Fibroblast of skin of back (primary cell): ENCODE results near the gene SMIM20.
"Not testable (repeated sequence)": the region's sequence is repeated elsewhere in the genome, so short reads cannot be mapped to it uniquely, and the experiment has no call there.

Source experiments
- DNase-seq: peaks from one replicate; pipeline ENCODE4 v3.0.0-alpha.2; 2013

SMIM20 gene

GRCh38 chr4:25890571-25891485, 23.2 kb upstream of the SMIM20 start:
- DNase-seq = no peak

DNA sequence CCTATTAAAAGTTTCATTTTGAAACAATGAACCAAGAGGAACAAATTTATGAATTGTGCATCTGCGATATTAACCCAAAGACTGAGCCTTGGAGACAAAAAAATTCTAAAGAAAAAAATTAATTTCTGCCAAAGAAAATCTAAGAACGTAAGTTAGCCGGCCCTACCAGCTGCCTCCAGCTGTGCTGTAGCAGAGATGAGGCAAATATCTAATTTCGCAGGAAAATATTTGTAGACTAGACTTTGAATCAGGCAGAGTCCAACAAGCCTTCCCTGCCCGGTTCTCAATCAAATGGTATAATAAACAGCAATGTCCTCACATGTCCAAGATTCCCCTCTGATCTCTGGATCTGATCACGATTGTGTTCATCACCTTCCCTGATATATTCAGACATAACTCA, 21.2 kb upstream of the SMIM20 start:
- DNase-seq = no peak

- no peak for DNase-seq
Measured at GRCh38 chr4:25896776-25897539, 17.1 kb upstream of the SMIM20 start.

- peak; percentile 46 for DNase-seq
Measured at GRCh38 chr4:25900310-25900709, 13.7 kb upstream of the SMIM20 start.

DNA sequence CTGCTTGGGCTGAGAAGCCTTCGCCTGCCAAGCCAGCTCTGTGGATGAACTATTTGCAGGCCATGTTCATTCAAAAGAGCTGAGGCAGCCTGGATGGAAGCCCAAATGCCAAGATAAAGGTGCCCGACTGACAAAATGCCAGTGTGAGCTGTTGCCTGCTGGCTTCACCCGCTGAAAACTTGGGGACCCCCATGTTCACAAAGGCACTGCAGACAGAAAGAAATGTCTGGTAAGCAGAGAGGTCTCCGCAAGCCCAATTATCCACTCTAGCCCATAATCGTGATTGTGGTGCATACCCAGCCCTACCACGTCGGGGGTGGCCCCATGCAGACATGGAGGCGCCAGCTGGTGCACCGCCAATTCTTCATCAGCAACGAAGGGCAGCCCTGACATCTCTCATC, 13.0 kb upstream of the SMIM20 start:
- no peak for DNase-seq

GRCh38 chr4:25903900-25904747, 9.9 kb upstream of the SMIM20 start:
- no peak for DNase-seq

DNA sequence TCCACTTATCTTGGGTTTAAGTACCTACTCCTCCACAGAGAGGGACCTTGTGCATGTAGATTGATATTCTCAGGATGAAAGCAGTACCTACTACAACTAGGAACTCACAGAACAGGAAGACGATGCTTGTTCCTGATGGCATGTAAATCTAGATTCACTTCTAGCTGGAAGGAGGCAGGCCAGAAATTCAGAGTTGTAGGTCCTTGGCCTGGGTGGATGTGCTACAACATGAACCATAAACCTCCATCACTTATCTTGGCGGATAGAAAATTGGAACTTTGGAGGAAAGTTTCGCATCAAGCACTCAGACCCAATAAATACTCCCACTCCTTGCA, 9.3 kb upstream of the SMIM20 start:
- DNase-seq = no peak

GRCh38 chr4:25905371-25905770, 8.6 kb upstream of the SMIM20 start:
- no peak for DNase-seq

GRCh38 chr4:25906113-25906512, 7.9 kb upstream of the SMIM20 start:
- DNase-seq = not testable (repeated sequence)

DNA sequence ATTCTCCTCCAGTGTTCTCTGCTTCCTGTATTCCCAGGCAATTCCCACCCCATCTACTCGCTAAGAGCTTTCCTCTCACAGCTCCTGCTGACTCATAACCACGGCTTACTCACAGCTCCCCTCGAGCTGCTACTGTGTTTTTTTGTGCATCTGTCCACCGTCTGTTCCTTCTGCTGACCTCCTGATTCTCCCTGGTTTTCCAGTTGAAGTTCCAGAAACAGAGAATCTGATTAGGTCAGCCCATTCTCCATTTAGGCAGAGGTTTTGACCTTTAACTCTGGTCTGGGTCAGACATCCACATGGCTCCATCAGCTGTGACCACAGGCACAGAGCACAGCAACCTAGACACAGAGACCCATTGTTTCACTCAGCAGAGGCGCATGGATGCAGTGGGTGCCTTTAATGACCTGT, 5.5 kb upstream of the SMIM20 start:
- peak; percentile 97 for DNase-seq

DNA sequence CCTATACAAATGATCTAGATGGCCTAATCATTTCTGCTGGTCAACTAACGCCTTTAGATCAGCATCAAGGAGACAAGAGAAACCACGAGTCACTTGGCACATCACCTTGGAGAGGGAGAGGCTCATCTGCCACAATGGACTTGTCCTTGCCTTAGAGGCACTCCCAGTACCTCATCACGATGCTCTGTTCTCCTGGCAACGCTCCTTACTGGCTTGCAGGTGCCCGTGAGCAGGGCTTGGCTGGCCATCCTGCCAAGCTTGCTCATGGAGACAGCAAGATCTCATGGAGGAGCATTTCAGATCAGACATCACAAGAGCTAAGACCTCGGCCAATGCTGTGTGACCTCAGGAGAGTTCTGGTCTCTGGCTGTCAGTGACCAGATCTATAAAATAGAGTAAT, 2.7 kb upstream of the SMIM20 start:
- DNase-seq = no peak

DNA sequence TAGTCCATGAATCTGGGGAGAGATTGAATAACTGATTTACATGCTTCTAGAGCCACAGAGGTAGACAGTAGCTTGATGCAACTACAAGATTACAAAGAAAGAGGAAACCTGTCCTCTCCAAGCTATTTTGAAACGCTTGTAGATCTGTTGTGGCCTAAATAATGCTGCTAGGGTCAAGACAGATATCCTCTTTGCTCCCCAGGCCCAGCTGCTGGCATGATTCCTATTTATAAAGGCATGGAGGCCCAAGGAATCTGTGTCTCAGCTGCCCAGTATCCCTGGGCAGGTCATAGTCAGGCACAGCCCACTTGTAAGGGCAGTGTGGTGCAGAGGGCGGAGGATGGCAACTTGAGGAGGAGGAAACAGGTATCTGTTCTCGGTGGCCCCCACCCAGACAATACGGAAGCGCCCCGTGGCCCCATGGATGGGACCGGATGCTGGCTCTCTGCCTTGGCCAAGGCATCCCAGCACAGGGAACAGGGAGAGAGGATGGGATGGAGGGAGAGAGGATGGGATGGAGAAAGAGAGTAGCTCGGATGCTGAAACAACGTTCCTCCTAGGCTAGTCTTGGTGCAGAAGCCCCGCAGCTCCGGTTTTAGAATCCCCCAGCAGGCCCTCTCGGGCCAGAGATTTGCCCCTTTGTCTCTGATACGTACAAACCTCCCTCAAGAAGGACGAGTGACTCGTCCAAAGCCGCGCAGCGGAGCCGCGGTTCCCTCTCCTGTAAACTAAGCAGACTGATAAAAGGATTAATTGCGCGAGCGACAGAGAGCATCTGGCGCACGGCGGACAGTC, 767 bp upstream of the SMIM20 start:
- DNase-seq = no peak

DNA sequence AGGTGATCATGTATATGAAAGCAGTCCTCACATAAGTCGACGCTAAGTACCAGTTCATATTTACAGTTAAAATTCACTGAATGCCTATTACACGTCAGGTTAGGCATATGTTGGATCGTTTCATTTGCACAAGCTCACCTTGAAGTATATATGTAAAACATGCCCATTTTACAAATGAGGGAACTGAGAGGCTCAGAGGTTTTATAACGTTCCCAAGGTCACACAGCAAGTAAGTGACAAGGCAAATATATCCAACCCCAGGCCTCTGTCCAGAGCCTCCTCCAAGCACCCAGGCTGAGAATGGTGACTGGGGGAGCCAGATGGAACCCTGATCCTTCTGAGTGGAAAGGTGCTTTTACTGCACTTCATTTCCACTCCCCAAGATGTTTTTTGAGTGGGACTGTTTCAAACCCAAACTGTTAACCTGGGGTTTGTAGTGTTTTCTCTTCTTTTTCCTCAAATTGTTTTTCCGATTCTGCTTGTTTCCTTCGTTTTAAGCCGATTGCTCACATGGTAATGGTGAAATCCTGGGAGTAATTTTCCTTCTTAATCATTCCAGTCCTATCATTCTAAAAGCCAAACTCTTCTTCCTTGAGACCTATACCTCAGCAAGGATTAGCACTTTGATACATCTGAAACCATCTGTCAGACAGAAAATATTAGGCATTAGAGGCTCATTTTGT, 791 bp downstream of the SMIM20 start:
- no peak for DNase-seq

- no peak for DNase-seq
Measured at GRCh38 chr4:25915353-25915705, 1.3 kb downstream of the SMIM20 start.

DNA sequence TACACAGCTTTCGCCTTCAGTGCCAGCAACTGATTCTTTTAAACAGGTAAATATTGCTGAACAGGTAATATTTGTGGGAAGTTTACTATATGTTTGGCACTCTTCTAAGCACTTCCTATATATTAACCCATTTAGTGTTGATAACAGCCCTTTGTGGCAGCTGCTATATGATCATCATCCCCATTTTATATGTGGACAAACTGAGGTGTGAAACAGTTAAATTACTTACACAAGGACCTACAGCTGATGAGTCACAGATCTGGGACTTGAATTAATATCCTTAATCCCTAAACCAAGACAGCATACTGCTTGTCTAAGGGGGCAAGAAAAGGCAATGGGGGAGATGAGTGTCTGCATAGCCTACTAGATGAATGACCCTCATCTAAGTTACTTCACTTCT, 2.9 kb downstream of the SMIM20 start:
- no peak for DNase-seq

GRCh38 chr4:25919676-25920075, 5.7 kb downstream of the SMIM20 start:
- DNase-seq = no peak

- DNase-seq = no peak
Measured at GRCh38 chr4:25921922-25922321, 7.9 kb downstream of the SMIM20 start.

- DNase-seq = no peak
Measured at GRCh38 chr4:25922812-25923369, 8.9 kb downstream of the SMIM20 start.

DNA sequence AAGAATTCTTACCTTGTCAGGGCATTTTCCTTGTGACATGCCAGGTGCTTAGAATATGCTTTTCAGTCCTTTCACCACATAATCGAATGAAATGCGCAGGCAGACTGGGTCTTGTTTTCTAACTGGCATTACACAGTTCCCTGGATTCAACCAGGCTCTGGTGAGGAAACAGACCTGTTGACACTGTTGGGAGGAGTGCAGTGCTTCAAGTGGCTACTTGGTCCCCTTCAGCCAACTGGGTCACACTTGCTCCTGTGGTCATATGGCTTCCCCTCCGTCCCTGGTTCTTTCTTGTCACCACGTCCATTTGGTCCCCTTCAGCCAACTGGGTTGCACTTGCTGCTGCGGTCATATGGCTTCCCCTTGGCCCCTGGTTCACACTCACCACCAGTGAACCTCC, 9.7 kb downstream of the SMIM20 start:
- no peak for DNase-seq

DNA sequence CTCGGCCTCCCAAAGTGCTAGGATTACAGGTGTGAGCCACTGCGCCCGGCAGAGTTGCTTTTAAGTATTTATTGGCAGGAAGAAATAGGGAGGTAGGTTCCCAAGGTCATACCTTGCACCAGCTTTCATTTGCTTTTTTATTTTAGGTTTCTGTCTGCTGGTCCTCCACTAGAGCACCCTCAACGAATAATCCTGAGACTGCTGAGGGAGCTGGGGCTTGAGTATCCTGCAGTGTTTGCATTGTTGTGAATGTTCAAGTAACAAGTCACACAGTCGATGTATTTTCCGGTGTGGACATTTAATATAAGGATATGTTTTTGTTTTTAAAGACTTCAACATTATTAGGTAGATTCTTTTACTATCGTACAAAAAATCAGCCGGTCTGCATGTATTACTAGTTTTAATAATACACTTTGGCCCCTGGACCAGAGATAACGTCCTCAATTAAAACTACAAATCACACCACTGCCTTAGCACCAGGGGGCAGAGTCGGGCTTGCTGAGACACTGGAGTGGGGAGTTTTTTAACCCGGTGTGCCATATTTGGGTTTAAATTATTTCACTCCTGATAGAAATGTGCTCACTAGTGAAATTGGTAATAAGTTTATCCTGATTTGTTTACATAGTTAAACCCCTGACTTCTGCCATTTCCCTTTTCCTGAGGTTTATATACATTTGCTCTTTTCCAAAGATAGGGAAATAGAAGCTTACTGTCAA, 11.6 kb downstream of the SMIM20 start:
- DNase-seq = peak; percentile 33

- DNase-seq = no peak
Measured at GRCh38 chr4:25926462-25926861, 12.4 kb downstream of the SMIM20 start.
